HepG2 (cell line): ENCODE measurements around the gene VASH2. TPM values are rescaled to one million over a fixed set of nuclear protein-coding genes. Genes with fewer than 3 reads are reported as not detected.

Experiments
- FOXP1 ChIP-seq, 2 experiments: fragments of 450-650 bp in 1 of 2; IDR thresholded peaks; 2 replicates each; pipeline ENCODE4 v1.6.1; 2017 to 2018; ENCODE audit warnings: antibody characterized with exemption in 1 of 2
- NCOR1 ChIP-seq: fragments of 200-600 bp; sonication (generic); IDR thresholded peaks from 2 replicates; pipeline ENCODE4 v1.7.0; 2017; ENCODE audit warnings: antibody characterized with exemption, low read length, borderline replicate concordance
- SP1 ChIP-seq, 2 experiments: fragments of 450-650 bp in 1 of 2; sonication (generic) in 1 of 2; formaldehyde crosslinking in 1 of 2; IDR thresholded peaks; 2 replicates each; pipeline versions ENCODE4 v1.4.0 to v1.6.1; 2016 to 2020; ENCODE audit warnings: missing genetic modification reagents in 1 of 2
- TRIM24 ChIP-seq: sonication (generic); formaldehyde crosslinking; IDR thresholded peaks from 2 replicates; pipeline ENCODE4 v1.8.0; 2022; ENCODE audit warnings: mild to moderate bottlenecking, missing genetic modification reagents
- ZBTB21 ChIP-seq: sonication (generic); formaldehyde crosslinking; IDR thresholded peaks from 2 replicates; pipeline ENCODE4 v1.4.0; 2020; ENCODE audit warnings: missing genetic modification reagents
- ZBTB8A ChIP-seq: sonication (generic); formaldehyde crosslinking; IDR thresholded peaks from 2 replicates; pipeline ENCODE4 v1.4.0; 2020; ENCODE audit warnings: mild to moderate bottlenecking, low read depth, missing genetic modification reagents, borderline replicate concordance
- ZFP36L1 ChIP-seq: sonication (generic); formaldehyde crosslinking; IDR thresholded peaks from 2 replicates; pipeline ENCODE4 v1.8.0; 2022; ENCODE audit warnings: mild to moderate bottlenecking, missing genetic modification reagents, moderate library complexity
- ZNF282 ChIP-seq: fragments of 450-650 bp; IDR thresholded peaks from 2 replicates; pipeline ENCODE4 v1.6.1; 2018; ENCODE audit not compliant: partially characterized antibody
- ZNF749 ChIP-seq: sonication (generic); formaldehyde crosslinking; IDR thresholded peaks from 2 replicates; pipeline ENCODE4 v1.8.0; 2022; ENCODE audit warnings: mild to moderate bottlenecking, missing genetic modification reagents, moderate library complexity, borderline replicate concordance
- polyA plus RNA-seq, 8 experiments: library from polyadenylated mRNA; depleted of rRNA in 3 of 8; stranded (reverse) in 7 of 8; unstranded in 1 of 8; fragments of >200 nt; fragmentation: Illumina TruSeq in 4 of 8; extraction: Trizol in 4 of 8; gene quantifications; 2 replicates each; pipeline versions ENCODE4 v1.2.1 to v1.2.3, GENCODE V29; 2011 to 2016; ENCODE audit warnings: low read depth in 4 of 8, missing spikeins in 1 of 8, mixed read lengths in 1 of 8; ENCODE audit not compliant: insufficient read depth in 1 of 8
- total RNA-seq, 5 experiments: library from RNA; depleted of rRNA; stranded (reverse); fragments of >200 nt; fragmentation: Illumina TruSeq; extraction: Trizol; gene quantifications; 2 replicates each; pipeline ENCODE4 v1.2.3, GENCODE V29; 2016; ENCODE audit warnings: low read depth in 1 of 5
- TF ChIP-seq, protein P1 (sequence below): sonication (generic); formaldehyde crosslinking; IDR thresholded peaks from 2 replicates; pipeline ENCODE4 v1.4.0; 2020; ENCODE audit warnings: low read depth, mild to moderate bottlenecking, missing genetic modification reagents
- TF ChIP-seq, protein P2 (sequence below): sonication (generic); formaldehyde crosslinking; IDR thresholded peaks from 2 replicates; pipeline ENCODE4 v1.5.0; 2020; ENCODE audit warnings: missing genetic modification reagents
- TF ChIP-seq, protein P3 (sequence below): fragments of 450-650 bp; IDR thresholded peaks from 2 replicates; pipeline ENCODE4 v1.6.1; 2017; ENCODE audit warnings: mild to moderate bottlenecking
- TF ChIP-seq, protein P4 (sequence below): IDR thresholded peaks from 2 replicates; pipeline ENCODE4 v1.6.1; 2018; ENCODE audit warnings: missing genetic modification reagents
- TF ChIP-seq, protein P5 (sequence below): sonication (generic); formaldehyde crosslinking; IDR thresholded peaks from 2 replicates; pipeline ENCODE4 v1.5.0; 2020; ENCODE audit warnings: missing genetic modification reagents, mild to moderate bottlenecking, borderline replicate concordance

Gene VASH2
- total and polyA plus RNA-seq, 2 of the 13 experiments (the other 11 are each of a cell fraction or from before 2014, with no cell fraction given), result 0.44 to 1.00 TPM

DNA sequence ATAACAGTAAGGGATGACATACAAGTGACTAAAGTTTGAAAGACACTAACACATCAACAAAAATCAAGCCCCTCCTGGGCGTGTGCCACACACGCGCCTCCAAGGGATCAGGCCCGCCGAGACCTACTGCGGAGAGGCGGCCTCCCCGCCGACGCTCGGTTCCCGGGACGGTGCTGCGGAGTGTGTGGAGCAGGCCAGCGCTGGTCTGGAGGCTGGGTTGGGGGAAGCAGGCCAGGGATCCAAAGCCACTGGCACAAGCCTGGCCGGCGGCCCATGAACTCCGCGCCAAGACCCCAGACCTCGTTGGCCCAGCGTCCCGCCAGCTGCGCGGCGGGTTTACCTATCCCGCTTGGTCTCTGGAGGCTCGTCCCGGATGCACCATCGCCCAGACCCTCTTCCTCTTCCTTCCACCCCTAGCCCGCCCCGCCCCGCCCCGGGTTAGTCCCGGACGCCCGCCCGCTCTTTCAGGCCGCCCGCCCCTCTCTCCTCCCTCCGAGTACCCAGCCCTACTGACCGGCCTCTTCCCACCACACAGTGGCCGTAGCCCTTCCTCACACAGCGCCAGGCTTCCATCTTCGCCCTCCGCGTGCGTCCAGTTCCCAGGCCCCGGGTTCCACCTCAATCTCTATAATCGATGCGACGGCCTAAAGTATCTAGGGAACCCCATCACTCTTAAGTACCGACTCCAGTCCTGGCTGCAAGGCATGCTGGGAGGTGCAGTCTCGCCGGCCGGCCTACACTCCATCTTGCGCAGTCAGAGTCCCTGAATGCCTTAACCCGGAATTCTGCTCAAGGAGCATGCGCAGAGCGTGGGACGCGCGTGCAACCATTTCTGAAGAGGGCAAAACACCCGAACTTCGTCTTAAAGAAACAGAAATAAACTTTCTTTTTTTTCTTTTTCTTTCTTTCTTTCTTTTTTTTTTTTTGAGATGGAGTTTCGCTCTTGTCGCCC lies 65.0 kb downstream of the VASH2 start, which contains the start of gene ANGEL2 (continued):
- TF ChIP-seq, protein P1, sequence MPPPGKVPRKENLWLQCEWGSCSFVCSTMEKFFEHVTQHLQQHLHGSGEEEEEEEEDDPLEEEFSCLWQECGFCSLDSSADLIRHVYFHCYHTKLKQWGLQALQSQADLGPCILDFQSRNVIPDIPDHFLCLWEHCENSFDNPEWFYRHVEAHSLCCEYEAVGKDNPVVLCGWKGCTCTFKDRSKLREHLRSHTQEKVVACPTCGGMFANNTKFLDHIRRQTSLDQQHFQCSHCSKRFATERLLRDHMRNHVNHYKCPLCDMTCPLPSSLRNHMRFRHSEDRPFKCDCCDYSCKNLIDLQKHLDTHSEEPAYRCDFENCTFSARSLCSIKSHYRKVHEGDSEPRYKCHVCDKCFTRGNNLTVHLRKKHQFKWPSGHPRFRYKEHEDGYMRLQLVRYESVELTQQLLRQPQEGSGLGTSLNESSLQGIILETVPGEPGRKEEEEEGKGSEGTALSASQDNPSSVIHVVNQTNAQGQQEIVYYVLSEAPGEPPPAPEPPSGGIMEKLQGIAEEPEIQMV (CRISPR knock-in tag), result no peak
- no peak for TF ChIP-seq SP1 (IDR thresholded peaks at IDR 0.05)
- TF ChIP-seq SP1 (CRISPR knock-in tag; IDR thresholded peaks at IDR 0.05), result 0 out of 2 replicates have a peak, but pooled peaks have one; percentile 26
- no peak for TF ChIP-seq ZFP36L1 (CRISPR knock-in tag)
- TF ChIP-seq, protein P2, sequence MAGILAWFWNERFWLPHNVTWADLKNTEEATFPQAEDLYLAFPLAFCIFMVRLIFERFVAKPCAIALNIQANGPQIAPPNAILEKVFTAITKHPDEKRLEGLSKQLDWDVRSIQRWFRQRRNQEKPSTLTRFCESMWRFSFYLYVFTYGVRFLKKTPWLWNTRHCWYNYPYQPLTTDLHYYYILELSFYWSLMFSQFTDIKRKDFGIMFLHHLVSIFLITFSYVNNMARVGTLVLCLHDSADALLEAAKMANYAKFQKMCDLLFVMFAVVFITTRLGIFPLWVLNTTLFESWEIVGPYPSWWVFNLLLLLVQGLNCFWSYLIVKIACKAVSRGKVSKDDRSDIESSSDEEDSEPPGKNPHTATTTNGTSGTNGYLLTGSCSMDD (CRISPR knock-in tag), result no peak
- TF ChIP-seq TRIM24 (CRISPR knock-in tag), result no peak
- TF ChIP-seq, protein P3, sequence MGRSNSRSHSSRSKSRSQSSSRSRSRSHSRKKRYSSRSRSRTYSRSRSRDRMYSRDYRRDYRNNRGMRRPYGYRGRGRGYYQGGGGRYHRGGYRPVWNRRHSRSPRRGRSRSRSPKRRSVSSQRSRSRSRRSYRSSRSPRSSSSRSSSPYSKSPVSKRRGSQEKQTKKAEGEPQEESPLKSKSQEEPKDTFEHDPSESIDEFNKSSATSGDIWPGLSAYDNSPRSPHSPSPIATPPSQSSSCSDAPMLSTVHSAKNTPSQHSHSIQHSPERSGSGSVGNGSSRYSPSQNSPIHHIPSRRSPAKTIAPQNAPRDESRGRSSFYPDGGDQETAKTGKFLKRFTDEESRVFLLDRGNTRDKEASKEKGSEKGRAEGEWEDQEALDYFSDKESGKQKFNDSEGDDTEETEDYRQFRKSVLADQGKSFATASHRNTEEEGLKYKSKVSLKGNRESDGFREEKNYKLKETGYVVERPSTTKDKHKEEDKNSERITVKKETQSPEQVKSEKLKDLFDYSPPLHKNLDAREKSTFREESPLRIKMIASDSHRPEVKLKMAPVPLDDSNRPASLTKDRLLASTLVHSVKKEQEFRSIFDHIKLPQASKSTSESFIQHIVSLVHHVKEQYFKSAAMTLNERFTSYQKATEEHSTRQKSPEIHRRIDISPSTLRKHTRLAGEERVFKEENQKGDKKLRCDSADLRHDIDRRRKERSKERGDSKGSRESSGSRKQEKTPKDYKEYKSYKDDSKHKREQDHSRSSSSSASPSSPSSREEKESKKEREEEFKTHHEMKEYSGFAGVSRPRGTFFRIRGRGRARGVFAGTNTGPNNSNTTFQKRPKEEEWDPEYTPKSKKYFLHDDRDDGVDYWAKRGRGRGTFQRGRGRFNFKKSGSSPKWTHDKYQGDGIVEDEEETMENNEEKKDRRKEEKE, result no peak
- no peak; the same call in 1 of the 2 replicates for TF ChIP-seq ZNF749 (CRISPR knock-in tag)
- no peak for TF ChIP-seq ZBTB8A (CRISPR knock-in tag)
- no peak for TF ChIP-seq NCOR1
- TF ChIP-seq ZNF282, result no peak
- no peak for TF ChIP-seq ZBTB21 (CRISPR knock-in tag)
- TF ChIP-seq, protein P4, sequence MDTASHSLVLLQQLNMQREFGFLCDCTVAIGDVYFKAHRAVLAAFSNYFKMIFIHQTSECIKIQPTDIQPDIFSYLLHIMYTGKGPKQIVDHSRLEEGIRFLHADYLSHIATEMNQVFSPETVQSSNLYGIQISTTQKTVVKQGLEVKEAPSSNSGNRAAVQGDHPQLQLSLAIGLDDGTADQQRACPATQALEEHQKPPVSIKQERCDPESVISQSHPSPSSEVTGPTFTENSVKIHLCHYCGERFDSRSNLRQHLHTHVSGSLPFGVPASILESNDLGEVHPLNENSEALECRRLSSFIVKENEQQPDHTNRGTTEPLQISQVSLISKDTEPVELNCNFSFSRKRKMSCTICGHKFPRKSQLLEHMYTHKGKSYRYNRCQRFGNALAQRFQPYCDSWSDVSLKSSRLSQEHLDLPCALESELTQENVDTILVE (CRISPR knock-in tag), result no peak; the same call in 1 of the 2 replicates
- TF ChIP-seq FOXP1 (IDR thresholded peaks at IDR 0.05), result no peak
- TF ChIP-seq FOXP1 (CRISPR knock-in tag; IDR thresholded peaks at IDR 0.05), result no peak
- TF ChIP-seq, protein P5, sequence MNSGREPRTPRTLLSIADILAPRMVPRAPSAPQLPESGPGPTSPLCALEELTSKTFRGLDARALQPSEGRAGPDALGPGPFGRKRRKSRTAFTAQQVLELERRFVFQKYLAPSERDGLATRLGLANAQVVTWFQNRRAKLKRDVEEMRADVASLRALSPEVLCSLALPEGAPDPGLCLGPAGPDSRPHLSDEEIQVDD (CRISPR knock-in tag), result peak; percentile 85
